Activated CD4-positive, CD25-positive, alpha-beta regulatory T cell (primary cell): Measurements from ENCODE around the gene PTPRB.
"Not testable (repeated sequence)": the region's sequence is repeated elsewhere in the genome, so short reads cannot be mapped to it uniquely, and the experiment has no call there.

Experiments used
- DNase-seq, 4 experiments: peaks; one replicate each; lab custom pipeline; 2025; lab: John Stamatoyannopoulos, UW

The PTPRB gene

GRCh38 chr12:70540996-70541395, 96.2 kb downstream of the PTPRB start:
- DNase-seq: no peak

GRCh38 chr12:70536650-70537049, 100.6 kb downstream of the PTPRB start:
- DNase-seq: no peak

GRCh38 chr12:70535896-70536374, 101.3 kb downstream of the PTPRB start:
- no peak for DNase-seq

- DNase-seq: no peak
These were observed 102.8 kb downstream of the PTPRB start for GRCh38 chr12:70534466-70534865.

- DNase-seq: no peak
These were observed 107.6 kb downstream of the PTPRB start for GRCh38 chr12:70529647-70530046.

GRCh38 chr12:70520847-70521246, 116.4 kb downstream of the PTPRB start:
- no peak for DNase-seq

GRCh38 chr12:70513426-70513825, 123.8 kb downstream of the PTPRB start:
- no peak for DNase-seq

GRCh38 chr12:70508178-70508577, 129.1 kb downstream of the PTPRB start:
- DNase-seq: no peak

GRCh38 chr12:70507442-70507841, 129.8 kb downstream of the PTPRB start:
- no peak for DNase-seq

- DNase-seq: no peak
These were observed 139.7 kb downstream of the PTPRB start for GRCh38 chr12:70497508-70497907.

- DNase-seq: not testable (repeated sequence)
These were observed 144.3 kb downstream of the PTPRB start for GRCh38 chr12:70492904-70493303.

- not testable (repeated sequence) for DNase-seq
These were observed 146.3 kb downstream of the PTPRB start for GRCh38 chr12:70490928-70491327.

GRCh38 chr12:70487440-70487839, 149.8 kb downstream of the PTPRB start:
- no peak for DNase-seq

GRCh38 chr12:70486588-70486987, 150.6 kb downstream of the PTPRB start:
- DNase-seq: no peak

- DNase-seq: no peak
These were observed 151.5 kb downstream of the PTPRB start for GRCh38 chr12:70485704-70486103.

GRCh38 chr12:70484464-70484863, 152.8 kb downstream of the PTPRB start:
- DNase-seq: no peak

GRCh38 chr12:70482764-70483163, 154.5 kb downstream of the PTPRB start:
- DNase-seq: no peak

- no peak for DNase-seq
These were observed 167.9 kb downstream of the PTPRB start for GRCh38 chr12:70469221-70469820.

GRCh38 chr12:70468741-70469140, 168.5 kb downstream of the PTPRB start:
- no peak for DNase-seq

- no peak for DNase-seq
These were observed 169.1 kb downstream of the PTPRB start for GRCh38 chr12:70467918-70468733.

GRCh38 chr12:70467476-70467875, 169.8 kb downstream of the PTPRB start:
- DNase-seq: no peak

GRCh38 chr12:70466753-70467152, 170.5 kb downstream of the PTPRB start:
- no peak for DNase-seq
